GM18861 (cell line): ENCODE data around the gene ACP6.
"Not testable (repeated sequence)": the region's sequence is repeated elsewhere in the genome, so short reads cannot be mapped to it uniquely, and the experiment has no call there.

Experiments
- ATAC-seq: cut with Tn5 transposase; IDR thresholded peaks from one replicate; pipeline ENCODE4 v1.9.1; 2021; ENCODE audit not compliant: unreplicated experiment

Gene ACP6

DNA sequence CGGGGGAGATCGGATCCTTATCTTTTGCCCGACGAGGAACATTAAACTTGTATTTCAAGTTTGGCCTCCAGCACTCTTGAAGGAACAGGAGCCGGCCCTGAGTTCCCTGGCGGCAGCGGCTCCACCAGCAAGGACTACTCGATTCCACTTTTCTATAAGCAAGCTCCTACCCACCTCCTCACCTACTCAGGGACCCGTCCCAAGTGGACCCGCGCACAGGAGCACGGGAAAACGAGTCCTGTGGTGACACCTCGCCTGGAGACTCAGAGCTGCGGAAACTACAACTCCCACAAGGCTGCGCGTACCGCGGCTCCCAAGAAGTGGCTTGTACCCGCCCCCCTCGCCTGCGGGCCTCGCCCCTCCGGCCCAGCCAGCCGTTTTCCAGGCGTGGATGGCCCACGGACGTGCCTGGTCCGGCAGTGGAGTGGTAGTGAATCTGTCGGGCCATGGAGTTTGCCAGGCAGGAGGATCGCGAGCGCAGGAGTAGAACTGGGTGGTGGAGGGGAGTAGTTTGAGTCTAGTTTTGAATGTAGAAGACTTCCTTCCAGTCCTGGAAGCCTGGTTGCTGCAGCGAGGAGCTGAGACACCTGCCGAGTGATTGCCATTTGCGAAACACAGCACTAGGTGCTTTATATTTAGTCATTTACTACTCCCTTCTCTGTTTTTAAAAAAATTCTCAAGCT, at the start of gene ACP6:
ACP6 (minus strand) TSS at position 206 of the 683 bp plus-strand sequence. CDS start 476 bp downstream, outside the sequence.
- ATAC-seq, result peak; percentile 92

DNA sequence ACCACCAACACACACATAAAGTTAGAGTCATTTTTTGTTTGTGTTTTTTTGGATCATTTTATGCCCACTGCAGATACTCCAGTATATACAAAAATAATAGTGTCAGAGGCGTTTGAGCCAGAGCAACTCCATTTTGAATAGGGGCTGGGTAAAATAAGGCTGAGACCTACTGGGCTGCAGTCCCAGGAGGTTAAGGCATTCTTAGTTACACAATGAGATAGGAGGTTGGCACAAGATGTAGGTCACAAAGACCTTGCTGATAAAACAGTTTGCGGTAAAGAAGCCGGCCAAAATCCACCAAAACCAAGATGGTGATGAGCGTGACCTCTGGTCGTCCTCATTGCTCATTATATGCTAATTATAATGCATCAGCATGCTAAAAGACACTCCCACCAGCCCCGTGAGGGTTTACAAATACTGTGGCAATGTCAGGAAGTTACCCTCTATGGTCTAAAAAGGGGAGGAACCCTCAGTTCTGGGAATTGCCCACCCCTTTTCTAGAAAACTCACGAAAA, 49.4 kb upstream of the ACP6 start:
- no peak for ATAC-seq

DNA sequence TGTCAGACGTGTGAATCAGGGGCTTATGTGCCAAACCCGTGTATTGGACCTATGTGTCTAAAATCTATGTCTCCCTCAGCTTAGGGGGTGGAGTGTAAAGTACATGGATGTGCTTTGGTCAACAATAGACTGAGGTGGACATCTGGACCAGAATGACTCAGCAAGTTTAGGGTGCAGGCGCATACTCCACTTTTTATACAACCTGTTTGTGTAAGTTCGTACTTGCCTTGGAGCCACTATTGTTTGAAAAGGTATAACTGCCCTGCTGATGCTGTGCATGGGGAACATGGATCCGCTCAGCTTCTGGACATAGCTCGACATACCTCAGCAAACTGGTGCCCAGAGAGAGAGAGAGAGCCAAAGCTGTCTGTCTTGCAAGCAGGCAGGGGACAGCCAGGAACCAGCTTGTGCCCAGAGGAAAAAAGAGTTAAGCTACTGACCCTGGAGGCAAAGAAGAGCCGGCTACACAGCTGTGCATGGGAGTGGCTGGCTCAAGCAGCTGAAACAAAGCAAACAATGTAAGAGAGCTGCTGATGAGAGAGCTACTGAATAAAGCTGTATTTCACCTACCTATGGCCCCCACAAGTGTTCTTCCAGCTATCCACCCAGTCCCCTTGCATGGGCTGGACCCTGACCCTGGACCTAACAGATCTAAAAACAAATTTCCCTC, 48.8 kb upstream of the ACP6 start:
- ATAC-seq, result no peak

DNA sequence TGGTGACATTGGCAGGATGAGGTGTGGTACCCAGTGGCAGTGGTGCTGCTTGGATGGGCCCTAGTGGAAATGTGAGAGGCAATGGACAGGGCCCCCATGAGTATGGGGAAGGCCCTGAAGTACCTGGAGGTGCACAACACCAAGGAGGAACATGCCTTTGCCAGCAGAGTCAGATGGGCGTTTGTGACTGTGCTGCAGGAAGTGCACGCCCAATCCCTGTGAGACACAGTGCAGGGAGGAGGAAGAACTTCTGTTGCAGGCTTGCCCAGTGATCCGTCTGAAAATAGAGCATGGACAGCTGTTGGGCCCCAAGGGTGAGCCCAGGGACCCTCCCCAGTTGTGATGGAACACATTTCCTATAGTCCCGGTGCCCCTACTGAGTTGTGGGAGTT, 47.4 kb upstream of the ACP6 start:
- ATAC-seq, result no peak

DNA sequence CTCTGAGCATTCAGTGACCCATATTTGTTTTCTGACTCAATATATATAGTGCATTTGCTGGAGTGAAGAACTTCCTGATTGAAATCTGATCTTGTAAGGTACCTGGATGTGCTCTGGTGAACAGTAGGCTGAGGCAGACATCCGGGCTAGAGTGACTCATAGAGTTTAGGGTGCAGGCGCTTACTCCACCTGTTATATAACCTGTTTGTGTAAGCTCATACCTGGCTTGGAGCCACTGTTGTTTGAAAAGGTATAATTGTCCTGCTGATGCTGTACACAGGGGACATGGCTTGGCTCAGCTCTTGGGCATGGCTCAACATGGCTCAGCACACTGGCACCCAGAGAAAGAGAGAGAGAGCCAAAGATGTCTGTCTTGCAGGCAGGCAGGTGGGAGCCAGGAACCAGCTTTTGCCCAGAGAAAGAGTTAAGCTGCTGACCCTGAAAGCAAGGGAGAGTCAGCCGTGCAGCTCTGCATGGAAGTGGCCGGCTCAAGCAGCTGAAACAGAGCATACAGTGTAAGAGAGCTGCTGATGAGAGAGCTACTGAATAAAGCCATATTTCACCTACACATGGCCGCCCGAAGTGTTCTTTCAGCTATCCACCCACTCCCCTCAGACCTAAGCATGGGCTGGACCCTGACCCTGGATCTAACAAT, 46.9 kb upstream of the ACP6 start:
- ATAC-seq, result no peak

GRCh38 chr1:147712605-147713004, 42.3 kb upstream of the ACP6 start:
- ATAC-seq, result no peak

DNA sequence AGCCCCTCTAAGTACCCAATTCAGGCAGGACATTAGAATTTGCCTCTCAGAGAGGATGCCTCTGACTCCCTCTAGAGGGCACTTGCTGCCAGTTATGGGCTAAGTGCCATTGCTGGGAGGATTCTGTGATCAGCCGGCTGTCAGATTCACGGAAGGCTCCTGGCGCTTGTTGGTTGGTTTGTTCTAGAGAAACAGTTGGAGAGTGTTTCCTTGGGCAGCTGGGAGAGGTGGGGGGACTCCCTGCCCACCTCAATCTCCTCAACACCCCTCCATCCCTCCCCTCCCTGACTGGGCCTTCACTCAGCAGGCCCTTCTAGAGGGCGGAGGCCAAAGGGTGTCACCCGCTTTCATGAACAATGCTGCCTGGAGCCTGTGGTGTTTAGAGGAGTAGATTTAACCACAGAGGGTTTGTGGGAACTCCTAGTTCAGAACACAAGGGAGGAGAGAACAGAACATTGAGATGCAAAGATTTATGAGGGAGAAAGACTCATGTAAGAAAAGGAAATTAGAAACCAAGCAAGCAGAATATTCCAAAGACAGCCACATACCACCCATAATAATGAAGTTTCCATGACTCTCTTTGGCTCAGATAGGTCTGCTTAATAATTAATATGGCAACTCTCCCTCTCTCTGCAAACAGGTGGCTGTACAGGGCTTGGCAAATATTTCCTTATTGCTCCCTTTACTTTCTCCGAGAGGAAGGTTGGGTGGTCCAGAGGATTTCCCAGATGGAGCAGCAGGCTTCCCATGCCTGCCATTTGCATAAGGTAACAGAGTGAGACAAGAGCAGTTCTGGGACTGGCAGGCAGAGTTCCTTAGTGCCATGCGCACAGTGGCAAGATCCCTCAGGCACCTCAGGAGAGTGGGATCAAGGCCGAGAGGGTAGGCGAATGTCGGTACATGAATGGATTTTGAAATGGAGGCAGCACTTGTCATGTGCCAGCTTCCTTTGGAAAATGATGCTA, 30.0 kb upstream of the ACP6 start:
- ATAC-seq, result no peak

GRCh38 chr1:147699686-147700041, 29.3 kb upstream of the ACP6 start:
- ATAC-seq, result no peak

GRCh38 chr1:147683163-147683763, 12.9 kb upstream of the ACP6 start:
- ATAC-seq, result no peak

- not testable (repeated sequence) for ATAC-seq
Observed at GRCh38 chr1:147680608-147681235, 10.4 kb upstream of the ACP6 start.

DNA sequence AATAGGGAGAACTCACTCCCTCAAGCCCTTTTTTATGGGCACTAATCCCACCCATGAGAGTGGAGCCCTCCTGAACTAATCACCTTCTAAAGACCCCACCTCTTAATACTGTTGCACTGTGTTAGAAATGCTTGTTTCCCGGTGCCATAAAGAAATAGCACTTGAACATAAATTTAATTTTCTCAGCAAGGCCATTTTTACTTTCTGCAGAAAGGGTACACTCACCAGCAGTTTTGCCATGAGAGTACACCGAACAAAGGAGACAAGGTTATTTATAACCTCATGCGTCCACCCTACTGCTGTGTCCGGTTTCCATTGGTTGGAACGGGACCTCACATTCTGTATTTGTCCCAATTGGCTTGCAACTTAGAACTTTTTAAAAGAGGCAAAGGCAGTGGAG, 7.4 kb upstream of the ACP6 start:
- ATAC-seq, result not testable (repeated sequence)

GRCh38 chr1:147676311-147677085, 6.2 kb upstream of the ACP6 start:
- no peak for ATAC-seq

DNA sequence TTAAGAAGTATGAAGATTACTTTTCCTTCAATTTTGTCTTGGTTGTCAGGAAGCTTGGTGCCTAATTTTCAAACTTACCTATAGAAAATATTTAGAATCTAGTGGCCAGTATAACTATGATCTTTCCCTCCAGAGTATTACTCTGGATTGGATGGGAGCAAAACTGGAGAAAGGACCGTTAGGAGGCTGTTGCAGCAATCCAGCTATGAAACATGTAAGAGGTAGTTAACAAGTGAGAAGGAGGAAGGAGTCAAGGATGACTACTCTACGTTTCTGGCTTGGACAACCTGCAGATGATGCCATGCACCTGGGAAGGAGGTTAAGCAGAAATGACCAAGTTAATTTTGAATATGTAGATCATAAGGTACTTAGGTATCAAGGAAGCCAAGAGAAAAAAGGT, 3.5 kb upstream of the ACP6 start:
- no peak for ATAC-seq

DNA sequence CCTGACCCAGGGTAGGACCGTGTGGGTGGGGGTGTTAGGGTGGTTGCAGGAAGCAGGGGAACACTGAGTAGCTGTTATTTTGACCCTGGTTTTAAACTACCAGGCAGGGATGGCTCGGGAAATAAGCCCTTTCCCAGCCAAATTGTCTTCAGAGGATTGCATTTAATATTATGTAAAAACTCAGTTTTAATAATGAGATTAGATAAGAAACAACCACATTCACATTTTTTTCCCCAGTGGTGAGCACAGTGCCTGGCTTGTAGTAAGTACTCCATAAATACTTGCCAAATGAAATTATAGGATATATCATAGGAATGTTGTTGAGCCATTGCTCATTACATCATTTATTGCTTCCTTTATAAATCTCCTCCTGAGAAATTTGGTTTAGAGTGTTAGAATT, 3.1 kb upstream of the ACP6 start:
- ATAC-seq, result no peak

DNA sequence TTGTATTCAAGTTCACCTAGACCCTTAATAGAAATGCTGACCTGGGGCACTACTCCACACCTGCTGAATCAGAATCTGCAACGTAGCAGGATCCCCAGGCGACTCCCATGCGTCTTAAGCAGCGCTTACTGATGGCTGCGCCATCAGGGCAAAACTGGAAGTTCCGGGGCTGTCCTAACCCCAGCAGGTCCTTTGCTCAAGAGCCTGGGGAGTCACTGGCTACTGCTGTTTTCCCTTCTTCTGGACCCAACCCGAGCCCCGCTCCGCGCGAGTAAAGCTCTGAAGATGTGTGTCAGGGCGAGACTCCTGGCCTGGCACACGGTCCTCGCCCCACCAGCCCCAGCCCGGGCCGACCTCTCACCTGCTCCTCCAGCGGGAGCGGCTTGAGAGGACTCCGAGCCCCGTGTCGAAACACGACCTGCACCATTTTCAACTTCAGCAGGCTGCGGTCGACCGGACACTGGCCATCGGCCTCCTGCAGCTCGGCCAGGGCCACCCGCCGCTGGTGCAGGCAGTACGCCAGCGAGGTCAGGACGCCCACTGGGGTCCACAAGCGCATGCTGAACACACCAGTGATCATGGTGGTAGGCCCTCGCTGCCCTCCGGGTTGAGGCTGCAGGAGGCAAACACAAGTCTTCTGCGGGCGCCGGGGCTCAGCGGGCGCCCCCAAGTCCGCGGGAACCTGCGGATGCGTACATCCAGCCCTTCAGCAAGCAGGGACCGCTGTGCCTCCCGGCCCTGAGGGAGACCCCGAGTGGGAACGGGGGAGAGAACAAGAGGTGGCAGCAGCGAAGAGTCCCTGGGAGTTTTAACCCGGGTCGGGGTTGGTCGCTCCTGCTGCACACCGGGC, 630 bp downstream of the ACP6 start:
- peak; percentile 23 for ATAC-seq

- ATAC-seq, result no peak
Observed at GRCh38 chr1:147665521-147665920, 4.8 kb downstream of the ACP6 start.

- no peak for ATAC-seq
Observed at GRCh38 chr1:147664206-147664605, 6.1 kb downstream of the ACP6 start.

DNA sequence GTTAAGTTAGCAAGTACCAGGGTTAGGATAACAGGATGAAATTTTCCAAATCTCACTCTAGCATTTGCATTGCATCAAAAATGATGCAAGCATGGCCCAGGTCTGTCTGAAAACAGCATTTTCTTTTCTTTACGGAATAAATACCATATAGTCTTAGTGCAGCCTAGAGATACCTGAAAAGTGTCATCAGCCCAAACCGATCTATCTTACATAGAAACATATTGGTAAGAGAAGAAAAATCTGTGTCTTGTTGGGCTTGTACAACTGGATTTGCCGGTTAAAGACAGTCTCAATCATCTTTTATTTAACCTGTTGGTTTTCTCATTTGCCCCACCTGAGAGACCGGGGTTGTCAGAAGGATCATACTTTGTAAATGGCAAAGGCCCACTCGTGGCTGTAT, 15.8 kb downstream of the ACP6 start:
- no peak for ATAC-seq
